Activated CD4-positive, alpha-beta T cell treated with anti-CD3 and anti-CD28 coated beads, Interleukin-2, amount 50 U/mL, for 16 hours (primary cell): ENCODE data around the gene RASGEF1C.

Source experiments
- DNase-seq: peaks from one replicate; pipeline ENCODE4 v3.0.0-alpha.2; 2020

RASGEF1C gene

GRCh38 chr5:180179442-180180420, 29.3 kb downstream of the RASGEF1C start:
- no peak for DNase-seq

GRCh38 chr5:180178531-180179441, 30.2 kb downstream of the RASGEF1C start:
- no peak for DNase-seq

GRCh38 chr5:180176191-180176590, 32.8 kb downstream of the RASGEF1C start:
- DNase-seq, result no peak

- no peak for DNase-seq
Observed at GRCh38 chr5:180175015-180175431, 34.0 kb downstream of the RASGEF1C start.

GRCh38 chr5:180174587-180174972, 34.4 kb downstream of the RASGEF1C start:
- DNase-seq, result no peak

- DNase-seq, result no peak
Observed at GRCh38 chr5:180173875-180174586, 35.0 kb downstream of the RASGEF1C start.

GRCh38 chr5:180173198-180173544, 35.8 kb downstream of the RASGEF1C start:
- DNase-seq, result no peak

- no peak for DNase-seq
Observed at GRCh38 chr5:180172447-180173197, 36.4 kb downstream of the RASGEF1C start.

- no peak for DNase-seq
Observed at GRCh38 chr5:180171568-180172094, 37.4 kb downstream of the RASGEF1C start.

GRCh38 chr5:180170810-180171567, 38.0 kb downstream of the RASGEF1C start:
- DNase-seq, result no peak

GRCh38 chr5:180170106-180170809, 38.8 kb downstream of the RASGEF1C start:
- DNase-seq, result no peak

GRCh38 chr5:180169248-180170105, 39.5 kb downstream of the RASGEF1C start:
- DNase-seq, result no peak

- DNase-seq, result no peak
Observed at GRCh38 chr5:180168758-180169157, 40.3 kb downstream of the RASGEF1C start.

GRCh38 chr5:180166176-180166575, 42.8 kb downstream of the RASGEF1C start:
- DNase-seq, result no peak

- DNase-seq, result no peak
Observed at GRCh38 chr5:180162304-180162661, 46.7 kb downstream of the RASGEF1C start.

GRCh38 chr5:180161420-180162303, 47.3 kb downstream of the RASGEF1C start:
- DNase-seq, result no peak

- DNase-seq, result no peak
Observed at GRCh38 chr5:180160789-180161188, 48.2 kb downstream of the RASGEF1C start.

- DNase-seq, result no peak
Observed at GRCh38 chr5:180160215-180160614, 48.8 kb downstream of the RASGEF1C start.
